Ecto neural progenitor cell (in vitro differentiated cells): ENCODE results near the gene CDH11.

Source experiments
- DNase-seq: peaks from one replicate; pipeline ENCODE4 v3.0.0-alpha.2; 2018; ENCODE audit warnings: low spot score

Gene CDH11

GRCh38 chr16:65070831-65071432, 50.9 kb downstream of the CDH11 start:
- DNase-seq = no peak

- DNase-seq = no peak
These were observed 52.1 kb downstream of the CDH11 start for GRCh38 chr16:65069766-65070165.

- DNase-seq = no peak
These were observed 52.8 kb downstream of the CDH11 start for GRCh38 chr16:65069065-65069464.

- no peak for DNase-seq
These were observed 53.6 kb downstream of the CDH11 start for GRCh38 chr16:65068151-65068740.

- no peak for DNase-seq
These were observed 55.2 kb downstream of the CDH11 start for GRCh38 chr16:65066651-65067050.

GRCh38 chr16:65065031-65065430, 56.8 kb downstream of the CDH11 start:
- no peak for DNase-seq

- no peak for DNase-seq
These were observed 57.7 kb downstream of the CDH11 start for GRCh38 chr16:65064131-65064530.

- no peak for DNase-seq
These were observed 58.9 kb downstream of the CDH11 start for GRCh38 chr16:65062736-65063583.

GRCh38 chr16:65061935-65062518, 59.8 kb downstream of the CDH11 start:
- DNase-seq = no peak

- DNase-seq = no peak
These were observed 60.6 kb downstream of the CDH11 start for GRCh38 chr16:65061263-65061662.

- DNase-seq = peak; percentile 52
These were observed 62.4 kb downstream of the CDH11 start for GRCh38 chr16:65059406-65059980.

GRCh38 chr16:65057184-65057583, 64.7 kb downstream of the CDH11 start:
- DNase-seq = no peak

- no peak for DNase-seq
These were observed 67.4 kb downstream of the CDH11 start for GRCh38 chr16:65054457-65054856.

- DNase-seq = no peak
These were observed 72.2 kb downstream of the CDH11 start for GRCh38 chr16:65049679-65050078.

GRCh38 chr16:65045961-65046360, 75.9 kb downstream of the CDH11 start:
- no peak for DNase-seq

- DNase-seq = no peak
These were observed 77.0 kb downstream of the CDH11 start for GRCh38 chr16:65044873-65045272.

- no peak for DNase-seq
These were observed 77.8 kb downstream of the CDH11 start for GRCh38 chr16:65044026-65044425.

GRCh38 chr16:65042438-65043365, 79.2 kb downstream of the CDH11 start:
- no peak for DNase-seq

- DNase-seq = no peak
These were observed 80.2 kb downstream of the CDH11 start for GRCh38 chr16:65041667-65042066.

GRCh38 chr16:65038100-65038499, 83.8 kb downstream of the CDH11 start:
- DNase-seq = no peak

- DNase-seq = no peak
These were observed 84.3 kb downstream of the CDH11 start for GRCh38 chr16:65037556-65037955.
